TTC549 (cell line): ENCODE measurements around the gene AKAP13.
"Not testable (repeated sequence)": the region's sequence is repeated elsewhere in the genome, so short reads cannot be mapped to it uniquely, and the experiment has no call there.

ENCODE experiments used
- FAIRE-seq: peaks from 2 replicates; lab custom pipeline; 2012; peaks lifted over from hg19 to GRCh38; lab: Jason Lieb, UNC

AKAP13 gene

GRCh38 chr15:85479071-85479647 lies 98.8 kb downstream of the AKAP13 start:
- FAIRE-seq: no peak

GRCh38 chr15:85480923-85481322 lies 100.5 kb downstream of the AKAP13 start:
- no peak for FAIRE-seq

- FAIRE-seq: not testable (repeated sequence)
These were observed 101.1 kb downstream of the AKAP13 start for GRCh38 chr15:85481543-85481942.

GRCh38 chr15:85482894-85483293 lies 102.5 kb downstream of the AKAP13 start:
- no peak for FAIRE-seq

GRCh38 chr15:85483955-85484354 lies 103.6 kb downstream of the AKAP13 start:
- not testable (repeated sequence) for FAIRE-seq

- FAIRE-seq: not testable (repeated sequence)
These were observed 104.5 kb downstream of the AKAP13 start for GRCh38 chr15:85484923-85485322.

GRCh38 chr15:85485956-85486567 lies 105.7 kb downstream of the AKAP13 start:
- FAIRE-seq: peak; percentile 89

GRCh38 chr15:85487796-85488195 lies 107.4 kb downstream of the AKAP13 start:
- not testable (repeated sequence) for FAIRE-seq

GRCh38 chr15:85488997-85489396 lies 108.6 kb downstream of the AKAP13 start:
- no peak for FAIRE-seq

GRCh38 chr15:85489773-85490493 lies 109.5 kb downstream of the AKAP13 start:
- FAIRE-seq: no peak

GRCh38 chr15:85490856-85491255 lies 110.5 kb downstream of the AKAP13 start:
- no peak for FAIRE-seq

- FAIRE-seq: no peak
These were observed 111.3 kb downstream of the AKAP13 start for GRCh38 chr15:85491691-85492090.

GRCh38 chr15:85492406-85492805 lies 112.0 kb downstream of the AKAP13 start:
- FAIRE-seq: no peak

GRCh38 chr15:85493260-85493659 lies 112.9 kb downstream of the AKAP13 start:
- no peak for FAIRE-seq

GRCh38 chr15:85494048-85494777 lies 113.8 kb downstream of the AKAP13 start:
- FAIRE-seq: no peak

GRCh38 chr15:85495096-85495495 lies 114.7 kb downstream of the AKAP13 start:
- no peak for FAIRE-seq

- FAIRE-seq: no peak
These were observed 115.1 kb downstream of the AKAP13 start for GRCh38 chr15:85495544-85495943.

- FAIRE-seq: no peak
These were observed 115.7 kb downstream of the AKAP13 start for GRCh38 chr15:85496151-85496550.

- no peak for FAIRE-seq
These were observed 116.3 kb downstream of the AKAP13 start for GRCh38 chr15:85496551-85497171.

GRCh38 chr15:85497172-85497569 lies 116.8 kb downstream of the AKAP13 start:
- FAIRE-seq: no peak

GRCh38 chr15:85498471-85498870 lies 118.1 kb downstream of the AKAP13 start:
- no peak for FAIRE-seq

GRCh38 chr15:85499371-85499887 lies 119.0 kb downstream of the AKAP13 start:
- FAIRE-seq: no peak
